Vagina (tissue), 2 donors: ENCODE results near the gene ABHD12B.

Source experiments
- CTCF ChIP-seq, 3 experiments: fragments of 450-650 bp in 2 of 3; fragments of 200-600 bp in 1 of 3; sonication (generic) in 1 of 3; IDR thresholded peaks; one replicate each; pipeline ENCODE4 v1.5.1; 2017 to 2019; ENCODE audit warnings: antibody characterized with exemption in 3 of 3, mild to moderate bottlenecking in 2 of 3, moderate library complexity in 2 of 3
- POLR2A ChIP-seq, 2 donors: fragments of 450-650 bp; IDR thresholded peaks; one replicate each; pipeline ENCODE4 v1.6.1; 2017; ENCODE audit warnings: antibody characterized with exemption in 2 of 2, mild to moderate bottlenecking in 2 of 2, moderate library complexity in 2 of 2
- POLR2AphosphoS5 ChIP-seq, 2 donors: sonication (generic); formaldehyde crosslinking; IDR thresholded peaks; one replicate each; pipeline ENCODE4 v1.9.0; 2017; ENCODE audit warnings: antibody characterized with exemption in 2 of 2, mild to moderate bottlenecking in 2 of 2, low read depth in 1 of 2; ENCODE audit not compliant: insufficient read depth in 1 of 2

GRCh38 chr14:50832935-50833630 is 38.8 kb upstream of the ABHD12B start:
- TF ChIP-seq CTCF (IDR thresholded peaks at IDR 0.05) (no peak), POLR2A (IDR thresholded peaks at IDR 0.05) (no peak), POLR2AphosphoS5 (IDR thresholded peaks at IDR 0.05; ENCODE audit: insufficient read depth in 1 of 2, low read depth in 1 of 2) (no peak)
